Cardiac muscle cell (in vitro differentiated cells and primary cell): ENCODE results near the gene CTBP2. TPM values are rescaled to one million over a fixed set of nuclear protein-coding genes. Genes with fewer than 3 reads are reported as not detected.
"Not testable (repeated sequence)": the region's sequence is repeated elsewhere in the genome, so short reads cannot be mapped to it uniquely, and the experiment has no call there.

Source experiments
- DNase-seq, 2 donors: peaks; one replicate each; pipeline versions ENCODE4 v3.0.0 to v3.0.0-alpha.2; 2010 to 2017; ENCODE audit warnings: low read depth in 1 of 2, low spot score in 1 of 2
- H3K27ac ChIP-seq: fragments of 200-600 bp; sonication (generic); 2 replicates; pipeline ENCODE4 v1.5.1; 2016
- H3K27me3 ChIP-seq: fragments of 200-600 bp; sonication (generic); 2 replicates; pipeline ENCODE4 v1.6.0; 2016; ENCODE audit warnings: control low read depth
- H3K36me3 ChIP-seq: fragments of 200-600 bp; sonication (generic); 2 replicates; pipeline ENCODE4 v1.5.1; 2016; ENCODE audit warnings: control low read depth
- H3K4me1 ChIP-seq: fragments of 200-600 bp; sonication (generic); 2 replicates; pipeline ENCODE4 v1.8.1; 2017; ENCODE audit warnings: low read depth, mild to moderate bottlenecking, mixed run types
- H3K4me3 ChIP-seq: fragments of 200-600 bp; sonication (generic); 2 replicates; pipeline ENCODE4 v1.5.1; 2016; ENCODE audit warnings: mild to moderate bottlenecking
- H3K9me3 ChIP-seq: fragments of 200-600 bp; sonication (generic); 2 replicates; pipeline ENCODE4 v1.5.1; 2017; ENCODE audit warnings: low read depth, mild to moderate bottlenecking, control low read depth
- CTCF ChIP-seq: IDR thresholded peaks from 2 replicates; pipeline ENCODE4 v1.5.1; 2012; ENCODE audit warnings: low read depth, mild to moderate bottlenecking, low read length
- polyA plus RNA-seq: library from polyadenylated mRNA; unstranded; fragments of >200 nt; fragmentation: Nextera tagmentation; extraction: Ambion mirVana; gene quantifications from 2 replicates; pipeline ENCODE4 v1.2.1, GENCODE V29; 2016
- total RNA-seq: library from RNA; depleted of rRNA; stranded (reverse); fragments of >200 nt; gene quantifications from 2 replicates; pipeline ENCODE4 v1.2.3, GENCODE V29; 2016

Gene CTBP2
- total and polyA plus RNA-seq, 2 experiments from 2014 or later, result 67.4 to 74.5 TPM

- H3K27me3 ChIP-seq, result no peaks in the 10 kb centered on the region
- DNase-seq, result peak in 1 of 2 donors; percentile 89
- H3K4me1 ChIP-seq, result peaks cover 10% of the 10 kb centered on the region
- no peak overlapping the region for H3K27ac ChIP-seq
- H3K9me3 ChIP-seq, result no peaks in the 10 kb centered on the region
- peak; percentile 39 for TF ChIP-seq CTCF
- H3K36me3 ChIP-seq, result no peaks in the 10 kb centered on the region
- H3K4me3 ChIP-seq, result no peak overlapping the region
Observed at GRCh38 chr10:125084191-125084613, 76.2 kb downstream of the CTBP2 start.

GRCh38 chr10:125083576-125083920, 76.8 kb downstream of the CTBP2 start:
- Histone ChIP-seq H3K27me3 (no peaks in the 10 kb centered on the region), H3K36me3 (no peaks in the 10 kb centered on the region), H3K27ac (no peak overlapping the region), H3K9me3 (no peaks in the 10 kb centered on the region), H3K4me1 (peaks cover 10% of the 10 kb centered on the region), H3K4me3 (no peak overlapping the region)
- DNase-seq, result peak in 1 of 2 donors; percentile 38
- TF ChIP-seq CTCF, result no peak

- Histone ChIP-seq H3K4me1 (peaks cover 12% of the 10 kb centered on the region), H3K9me3 (no peaks in the 10 kb centered on the region), H3K36me3 (no peaks in the 10 kb centered on the region), H3K27me3 (no peaks in the 10 kb centered on the region), H3K4me3 (no peak overlapping the region), H3K27ac (no peak overlapping the region)
- TF ChIP-seq CTCF, result no peak
- no peak for DNase-seq
Observed at GRCh38 chr10:125082881-125083575, 77.3 kb downstream of the CTBP2 start.

GRCh38 chr10:125082471-125082870, 77.9 kb downstream of the CTBP2 start:
- H3K9me3 ChIP-seq, H3K27me3 ChIP-seq, H3K27ac ChIP-seq, DNase-seq, H3K36me3 ChIP-seq, H3K4me3 ChIP-seq: not testable (repeated sequence)
- peaks cover 12% of the 10 kb centered on the region for H3K4me1 ChIP-seq

GRCh38 chr10:125081931-125082330, 78.4 kb downstream of the CTBP2 start:
- DNase-seq, result no peak
- no peak overlapping the region for H3K4me3 ChIP-seq
- H3K4me1 ChIP-seq, result peaks cover 12% of the 10 kb centered on the region
- no peaks in the 10 kb centered on the region for H3K27me3 ChIP-seq
- no peaks in the 10 kb centered on the region for H3K36me3 ChIP-seq
- H3K27ac ChIP-seq, result no peak overlapping the region
- no peaks in the 10 kb centered on the region for H3K9me3 ChIP-seq
- TF ChIP-seq CTCF, result no peak

GRCh38 chr10:125080984-125081383, 79.4 kb downstream of the CTBP2 start:
- Histone ChIP-seq H3K9me3 (no peaks in the 10 kb centered on the region), H3K4me1 (peaks cover 12% of the 10 kb centered on the region), H3K36me3 (no peaks in the 10 kb centered on the region), H3K27me3 (no peaks in the 10 kb centered on the region), H3K27ac (no peak overlapping the region), H3K4me3 (no peak overlapping the region)
- TF ChIP-seq CTCF, result no peak
- DNase-seq, result no peak
